Esophagus muscularis mucosa (tissue), 3 donors: ENCODE data around the gene ZNF174.

ENCODE experiments used
- CTCF ChIP-seq, 3 experiments: fragments of 200-600 bp in 2 of 3; fragments of 450-650 bp in 1 of 3; sonication (generic) in 2 of 3; IDR thresholded peaks; one replicate each; pipeline ENCODE4 v1.5.1; 2017 to 2019; ENCODE audit warnings: antibody characterized with exemption in 3 of 3, mild to moderate bottlenecking in 2 of 3, moderate library complexity in 1 of 3
- POLR2A ChIP-seq: fragments of 450-650 bp; IDR thresholded peaks from one replicate; pipeline ENCODE4 v1.6.1; 2017; ENCODE audit warnings: antibody characterized with exemption, moderate library complexity, mild to moderate bottlenecking, low read depth
- POLR2AphosphoS5 ChIP-seq, 2 donors: sonication (generic); formaldehyde crosslinking; IDR thresholded peaks; one replicate each; pipeline ENCODE4 v1.6.1; 2017; ENCODE audit warnings: antibody characterized with exemption in 2 of 2

DNA sequence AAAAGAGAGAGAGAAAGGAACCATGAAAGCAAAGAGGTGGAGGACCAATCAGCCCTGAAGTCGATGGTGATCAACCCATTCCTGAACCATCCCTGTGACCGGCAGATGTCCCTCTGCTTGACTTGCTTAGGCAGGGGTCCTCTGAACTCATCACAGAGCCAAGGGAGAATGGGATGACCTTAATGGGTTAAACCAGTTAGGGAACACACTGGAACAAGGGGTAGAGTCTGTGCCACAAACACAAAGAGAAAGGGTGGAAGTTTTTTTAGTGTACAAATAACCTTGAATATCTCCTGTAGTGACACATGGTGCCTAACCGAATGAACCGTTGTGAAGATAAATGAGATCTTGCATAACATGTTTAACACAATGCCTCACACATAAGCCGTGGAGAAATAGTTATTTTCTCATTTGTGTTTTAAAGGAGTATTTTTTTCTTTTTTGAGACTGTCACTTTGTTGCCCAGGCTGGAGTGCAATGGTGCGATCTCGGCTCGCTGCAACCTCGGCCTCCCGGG is 53.7 kb downstream of the ZNF174 start:
- TF ChIP-seq POLR2AphosphoS5 (IDR thresholded peaks at IDR 0.05): no peak
- TF ChIP-seq CTCF (IDR thresholded peaks at IDR 0.05): no peak
- no peak for TF ChIP-seq POLR2A
